GM19395 (cell line): ENCODE results near the gene C11orf68.

Experiments
- ATAC-seq: cut with Tn5 transposase; IDR thresholded peaks from one replicate; pipeline ENCODE4 v1.9.1; 2021; ENCODE audit warnings: mild to moderate bottlenecking, moderate library complexity; ENCODE audit not compliant: unreplicated experiment

The C11orf68 gene

DNA sequence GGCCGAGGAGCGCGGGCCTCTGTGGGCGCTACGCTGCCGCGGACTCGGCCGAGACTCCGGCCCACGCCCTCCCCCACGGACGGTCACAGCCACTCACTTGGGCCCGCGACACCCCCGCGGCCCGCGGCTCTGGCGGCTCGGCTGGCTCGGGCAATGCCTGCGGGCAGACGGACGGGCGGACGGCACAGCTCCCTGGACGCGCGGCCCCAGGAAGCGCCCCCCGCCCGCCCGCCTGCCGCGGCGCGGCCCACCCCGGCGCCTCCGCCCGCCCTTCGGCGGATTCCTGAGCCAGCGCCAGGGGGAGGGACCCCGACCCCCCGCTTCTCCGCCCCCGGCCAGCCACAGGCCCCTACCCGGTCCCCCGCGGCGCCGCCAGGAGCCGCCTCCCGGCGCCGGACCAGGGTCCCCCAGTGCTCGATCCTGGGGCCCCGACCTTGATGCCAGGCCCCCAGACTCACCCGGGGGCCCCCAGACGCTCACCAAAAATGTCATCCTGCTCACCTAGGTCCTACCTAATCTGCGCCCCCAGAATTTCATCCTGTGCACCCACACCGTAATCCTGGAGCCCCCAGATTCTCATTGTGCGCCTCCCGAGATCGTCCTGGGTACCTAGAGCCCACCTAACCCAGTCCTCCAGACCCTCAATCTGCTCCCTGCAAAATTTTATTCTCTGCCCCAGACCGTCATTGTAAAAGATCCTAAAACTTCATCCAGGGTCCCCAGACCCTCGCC is 46.1 kb downstream of the C11orf68 start, which contains the start of gene EFEMP2:
EFEMP2 (minus strand) TSS at position 215 of the 732 bp plus-strand sequence. CDS start 446 bp downstream, outside the sequence.
- no peak for ATAC-seq

DNA sequence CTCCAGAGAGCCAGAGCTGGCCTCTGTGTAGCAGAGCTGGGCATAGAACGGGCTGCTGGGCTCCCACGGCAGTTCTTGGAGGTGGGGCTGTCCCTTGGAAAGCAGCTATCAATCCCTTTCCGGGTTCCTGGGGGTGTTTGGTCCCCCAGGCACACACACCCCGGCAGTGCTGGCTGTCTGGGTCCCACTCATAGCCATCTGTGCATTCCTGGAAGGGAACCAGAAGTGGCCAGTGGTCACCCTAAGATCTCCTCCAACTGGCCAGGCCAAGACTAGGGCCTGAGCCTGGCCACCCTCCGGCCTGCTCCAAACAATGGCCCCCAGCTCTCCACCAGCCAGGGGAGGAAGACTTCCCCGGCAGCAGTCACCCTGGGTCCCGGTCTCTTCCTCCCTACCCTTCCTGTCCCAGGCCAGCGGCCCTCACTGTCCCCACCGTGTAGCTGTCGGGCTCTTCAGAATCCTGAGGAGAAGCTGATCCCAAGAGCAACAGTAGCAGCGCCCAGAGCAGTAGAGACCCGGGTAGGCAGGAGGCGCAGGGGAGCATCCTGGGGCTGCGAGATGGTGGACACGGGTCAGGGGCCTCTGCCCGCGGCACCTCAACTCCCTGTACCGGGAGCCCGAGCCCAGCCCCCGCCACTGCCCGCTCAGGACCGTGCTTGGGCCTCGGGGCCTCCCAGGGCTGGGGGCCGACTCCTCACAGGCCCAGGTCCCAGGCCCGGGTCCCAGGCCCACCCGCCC is 46.9 kb downstream of the C11orf68 start:
- no peak for ATAC-seq

DNA sequence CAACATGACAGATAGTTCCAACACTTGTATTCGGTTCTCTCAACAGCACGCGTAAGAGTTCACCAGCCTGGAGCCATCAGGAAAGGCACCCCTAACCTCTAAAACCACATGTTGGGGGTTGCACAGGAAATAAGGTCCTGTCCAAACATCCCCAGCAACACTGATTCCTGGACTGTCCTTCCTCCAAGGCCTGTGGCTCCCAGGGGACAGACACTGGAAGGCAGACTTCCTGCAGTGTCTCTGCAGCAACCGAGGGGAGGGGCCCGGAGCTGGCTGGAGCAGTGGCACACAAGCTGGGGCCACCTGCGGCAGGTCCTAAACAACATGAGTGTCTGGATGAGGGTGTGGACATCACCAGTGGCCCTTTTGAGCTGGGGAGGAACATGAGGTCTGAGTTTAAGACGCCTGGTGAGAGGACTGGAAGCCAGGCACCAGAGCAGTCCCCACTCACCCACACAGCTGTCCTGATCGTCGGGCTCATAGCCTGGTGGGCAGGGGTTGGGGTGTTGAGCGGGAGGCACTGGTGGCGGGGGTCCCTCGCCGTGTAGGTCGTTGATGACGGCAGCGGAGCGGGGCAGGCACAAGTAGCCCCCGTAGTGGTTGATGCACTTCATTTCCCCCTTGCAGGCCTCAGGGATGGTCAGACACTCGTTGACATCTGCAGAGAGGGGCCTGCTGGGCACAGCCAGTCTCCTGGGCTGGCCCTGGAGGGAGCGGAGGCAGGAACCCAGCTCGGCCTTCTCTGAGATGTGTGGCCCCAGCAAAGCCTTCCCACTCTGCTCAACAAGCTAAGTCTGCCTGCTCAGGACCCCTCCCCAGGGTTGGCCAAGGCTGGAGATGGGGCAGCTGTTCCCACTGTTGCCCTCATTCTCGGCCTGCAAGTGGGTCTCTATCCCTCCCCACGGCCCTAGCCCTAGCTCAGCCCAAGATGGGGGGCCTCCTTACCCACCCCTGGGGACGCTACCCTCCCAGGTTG is 47.9 kb downstream of the C11orf68 start:
- ATAC-seq, result no peak

DNA sequence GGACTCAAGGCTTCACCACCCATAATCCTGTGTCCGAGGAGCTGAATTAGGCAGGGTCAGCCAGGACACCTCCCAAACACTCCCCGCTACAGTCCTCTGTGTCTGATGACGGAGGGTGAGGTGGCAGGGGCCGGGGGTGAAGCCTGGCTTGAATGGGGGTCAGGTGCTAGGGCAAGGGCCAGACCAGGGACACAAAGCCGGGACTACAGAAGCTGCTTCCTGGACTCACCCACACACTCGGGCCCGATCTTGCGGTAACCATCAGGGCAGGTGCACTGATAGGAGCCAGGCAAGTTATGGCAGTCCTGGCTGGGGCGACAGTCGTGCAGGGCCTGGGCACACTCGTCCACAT is 48.6 kb downstream of the C11orf68 start:
- no peak for ATAC-seq

DNA sequence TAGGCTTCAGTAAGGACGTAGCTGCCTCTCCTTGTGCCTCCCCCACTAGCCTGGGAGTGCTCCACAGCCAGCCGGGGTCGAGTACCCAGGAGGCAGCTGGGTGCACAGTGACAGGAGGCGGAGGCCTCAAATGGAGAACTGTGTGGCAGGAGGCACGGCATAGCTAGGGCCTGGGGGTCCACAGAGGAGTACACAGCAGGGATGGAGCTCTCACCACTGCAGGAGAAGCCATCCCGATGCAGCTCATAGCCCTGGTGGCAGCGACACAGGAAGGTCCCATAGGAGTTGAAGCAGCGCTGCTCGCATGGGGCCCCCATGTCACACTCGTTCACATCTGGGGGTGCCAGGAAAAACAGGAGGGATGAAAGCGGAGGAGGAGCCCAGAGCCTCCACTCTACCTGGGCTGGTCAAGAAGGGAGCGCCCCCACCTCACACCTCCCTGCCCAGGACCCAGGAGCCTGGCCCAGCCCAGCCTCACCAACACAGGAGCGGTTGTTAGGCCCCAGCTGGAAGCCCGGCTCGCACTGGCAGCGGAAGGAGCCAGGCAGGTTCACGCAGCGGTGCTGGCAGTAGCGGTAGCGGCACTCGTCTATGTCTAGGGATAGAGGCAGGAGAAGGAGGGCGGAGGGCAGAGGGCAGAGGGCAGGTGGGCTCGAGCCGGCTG is 49.1 kb downstream of the C11orf68 start:
- ATAC-seq, result no peak

DNA sequence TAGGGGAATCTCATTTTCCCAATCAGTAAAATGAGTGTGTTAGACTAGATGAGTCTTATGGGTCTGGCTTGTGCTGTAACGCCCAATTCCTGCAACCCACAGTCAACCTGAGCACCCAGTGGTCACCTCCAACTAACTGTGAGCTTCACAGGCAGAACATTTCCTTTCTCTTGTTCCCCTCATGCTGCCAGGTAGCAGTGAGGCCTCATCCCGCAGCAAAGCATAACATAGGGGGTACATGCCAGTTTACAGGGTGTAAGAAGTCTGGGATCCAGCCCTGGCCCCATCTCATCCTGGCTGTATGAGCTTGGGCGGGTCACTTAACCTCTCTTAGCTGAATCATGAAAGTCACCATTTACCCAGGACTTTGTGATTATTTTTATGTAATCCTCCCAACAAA is 50.0 kb downstream of the C11orf68 start:
- no peak for ATAC-seq

DNA sequence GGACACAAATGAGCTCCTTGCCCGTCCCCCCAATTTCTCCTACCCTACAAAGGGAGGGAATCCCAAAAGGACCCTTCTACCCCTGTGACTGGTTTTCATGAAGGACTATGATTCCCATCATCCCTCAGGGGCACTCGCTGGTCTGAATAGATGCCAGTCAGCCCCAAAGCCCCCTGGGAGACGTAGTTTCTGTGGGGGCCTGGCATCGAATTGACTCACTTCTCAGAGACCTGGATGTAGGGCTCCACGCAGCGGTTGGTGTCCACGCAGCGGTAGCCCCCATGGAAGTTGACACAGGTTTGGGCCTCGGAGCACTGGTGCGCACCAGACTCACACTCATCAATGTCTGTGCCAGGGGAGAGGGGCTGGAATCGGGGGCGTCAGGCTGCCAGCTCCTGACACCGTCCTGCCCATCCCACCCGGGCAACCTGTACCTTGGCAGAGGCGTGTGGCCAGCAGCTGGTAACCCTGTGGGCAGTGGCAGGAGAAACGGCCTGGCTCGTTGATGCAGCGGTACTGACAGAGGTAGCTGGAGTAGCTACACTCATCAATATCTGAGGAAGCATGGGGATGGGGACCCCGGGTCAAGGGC is 50.7 kb downstream of the C11orf68 start:
- ATAC-seq, result no peak

DNA sequence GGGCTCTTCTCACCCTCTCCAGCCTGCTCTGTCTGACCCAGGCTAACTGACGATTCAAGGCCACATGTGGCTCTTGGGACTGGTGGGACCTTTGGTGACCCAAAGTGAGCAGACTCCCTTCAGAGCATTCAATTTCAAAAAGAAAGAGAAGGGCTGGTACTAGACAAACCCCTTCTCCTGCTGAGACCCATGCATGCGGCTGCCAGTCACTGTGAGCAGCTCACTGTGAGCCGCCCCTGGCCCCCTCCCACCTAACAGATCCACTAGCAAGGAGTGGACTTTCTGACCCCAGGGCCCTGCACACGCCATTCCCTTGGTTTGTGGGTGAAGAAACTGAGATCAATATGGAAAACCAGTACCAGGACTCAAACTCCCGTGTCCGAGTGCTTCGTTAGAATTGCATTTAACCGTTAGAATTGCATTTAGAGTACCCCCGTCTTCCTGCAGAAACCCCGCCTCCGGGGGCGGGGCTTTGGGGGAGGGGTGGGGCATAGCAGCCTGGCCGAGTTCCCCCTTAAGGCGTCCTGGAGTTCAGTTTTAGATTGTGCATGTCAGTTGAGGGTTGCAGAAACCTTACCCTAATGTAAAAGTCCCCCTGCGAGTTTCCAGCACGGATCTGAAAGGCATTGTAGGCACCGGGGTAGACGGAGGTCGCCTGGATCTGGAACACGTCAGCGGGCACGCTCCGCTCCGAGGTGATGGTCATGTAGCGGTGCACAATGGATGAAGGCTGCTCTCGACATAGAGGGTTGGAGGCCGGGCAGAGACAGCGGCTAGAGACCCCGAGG is 51.4 kb downstream of the C11orf68 start:
- no peak for ATAC-seq
